HCT116 (cell line): ENCODE data around the gene B3GNT5.

Experiments
- ATF3 ChIP-seq: IDR thresholded peaks from 2 replicates; pipeline ENCODE4 v1.6.1; 2012
- CTCF ChIP-seq, 3 experiments: fragments of 200-600 bp in 1 of 3; sonication (generic) in 1 of 3; IDR thresholded peaks in 2 of 3; conservative IDR thresholded peaks in 1 of 3; 2 replicates each; pipeline ENCODE4 v1.5.1; 2012 to 2017; ENCODE audit warnings: low read depth in 2 of 3, low read length in 2 of 3, antibody characterized with exemption in 1 of 3, borderline replicate concordance in 1 of 3, control low read depth in 1 of 3, mild to moderate bottlenecking in 1 of 3, mixed read lengths in 1 of 3, mixed run types in 1 of 3, moderate library complexity in 1 of 3; ENCODE audit not compliant: insufficient read depth in 1 of 3
- ELF1 ChIP-seq: IDR thresholded peaks from 2 replicates; pipeline ENCODE4 v1.6.1; 2012; ENCODE audit warnings: low read depth, borderline replicate concordance
- EZH2 ChIP-seq: fragments of 200-600 bp; sonication (generic); IDR thresholded peaks from 2 replicates; pipeline ENCODE4 v1.6.1; 2017; ENCODE audit warnings: antibody characterized with exemption, mixed run types
- EZH2phosphoT487 ChIP-seq: fragments of 200-600 bp; IDR thresholded peaks from 2 replicates; pipeline ENCODE4 v1.6.1; 2018; ENCODE audit warnings: antibody characterized with exemption, borderline replicate concordance
- JUND ChIP-seq: IDR thresholded peaks from 2 replicates; pipeline ENCODE4 v1.6.1; 2012
- MAX ChIP-seq: IDR thresholded peaks from 2 replicates; pipeline ENCODE4 v1.6.1; 2012
- POLR2A ChIP-seq: IDR thresholded peaks from 2 replicates; pipeline ENCODE4 v1.7.0; 2011; ENCODE audit warnings: borderline replicate concordance; ENCODE audit not compliant: insufficient read depth, insufficient read length; ENCODE audit errors: extremely low read depth
- RAD21 ChIP-seq: IDR thresholded peaks from 2 replicates; pipeline ENCODE4 v1.6.1; 2012; ENCODE audit warnings: low read depth, mild to moderate bottlenecking
- SP1 ChIP-seq: IDR thresholded peaks from 2 replicates; pipeline ENCODE4 v1.6.1; 2012; ENCODE audit warnings: low read depth
- YY1 ChIP-seq: IDR thresholded peaks from 2 replicates; pipeline ENCODE4 v1.6.1; 2011; ENCODE audit warnings: low read length, low read depth, moderate library complexity, mild to moderate bottlenecking; ENCODE audit not compliant: insufficient replicate concordance; ENCODE audit errors: extremely low read depth
- ZNF274 ChIP-seq: fragments of 200-500 bp; sonication (Bioruptor generic); IDR thresholded peaks from 2 replicates; pipeline ENCODE4 v1.6.1; 2014; ENCODE audit warnings: mild to moderate bottlenecking, low read depth, low read length, inconsistent platforms
- TF ChIP-seq, protein P1 (sequence below): IDR thresholded peaks from 2 replicates; pipeline ENCODE4 v1.6.1; 2012; ENCODE audit warnings: low read depth
- TF ChIP-seq, protein P2 (sequence below): IDR thresholded peaks from 2 replicates; pipeline ENCODE4 v1.6.1; 2011; ENCODE audit warnings: mild to moderate bottlenecking, low read length, moderate library complexity; ENCODE audit not compliant: insufficient replicate concordance; ENCODE audit errors: extremely low read depth

GRCh38 chr3:183212565-183212964 lies 40.5 kb upstream of the B3GNT5 start:
- TF ChIP-seq POLR2A, result no peak
- TF ChIP-seq SP1, result no peak
- TF ChIP-seq CTCF (IDR thresholded peaks at IDR 0.05 in 2 of 3, conservative IDR thresholded peaks at IDR 0.05 in 1 of 3; ENCODE audit: borderline replicate concordance in 1 of 3, insufficient read depth in 1 of 3, low read depth in 2 of 3, low read length in 2 of 3), result no peak
- TF ChIP-seq, protein P1, sequence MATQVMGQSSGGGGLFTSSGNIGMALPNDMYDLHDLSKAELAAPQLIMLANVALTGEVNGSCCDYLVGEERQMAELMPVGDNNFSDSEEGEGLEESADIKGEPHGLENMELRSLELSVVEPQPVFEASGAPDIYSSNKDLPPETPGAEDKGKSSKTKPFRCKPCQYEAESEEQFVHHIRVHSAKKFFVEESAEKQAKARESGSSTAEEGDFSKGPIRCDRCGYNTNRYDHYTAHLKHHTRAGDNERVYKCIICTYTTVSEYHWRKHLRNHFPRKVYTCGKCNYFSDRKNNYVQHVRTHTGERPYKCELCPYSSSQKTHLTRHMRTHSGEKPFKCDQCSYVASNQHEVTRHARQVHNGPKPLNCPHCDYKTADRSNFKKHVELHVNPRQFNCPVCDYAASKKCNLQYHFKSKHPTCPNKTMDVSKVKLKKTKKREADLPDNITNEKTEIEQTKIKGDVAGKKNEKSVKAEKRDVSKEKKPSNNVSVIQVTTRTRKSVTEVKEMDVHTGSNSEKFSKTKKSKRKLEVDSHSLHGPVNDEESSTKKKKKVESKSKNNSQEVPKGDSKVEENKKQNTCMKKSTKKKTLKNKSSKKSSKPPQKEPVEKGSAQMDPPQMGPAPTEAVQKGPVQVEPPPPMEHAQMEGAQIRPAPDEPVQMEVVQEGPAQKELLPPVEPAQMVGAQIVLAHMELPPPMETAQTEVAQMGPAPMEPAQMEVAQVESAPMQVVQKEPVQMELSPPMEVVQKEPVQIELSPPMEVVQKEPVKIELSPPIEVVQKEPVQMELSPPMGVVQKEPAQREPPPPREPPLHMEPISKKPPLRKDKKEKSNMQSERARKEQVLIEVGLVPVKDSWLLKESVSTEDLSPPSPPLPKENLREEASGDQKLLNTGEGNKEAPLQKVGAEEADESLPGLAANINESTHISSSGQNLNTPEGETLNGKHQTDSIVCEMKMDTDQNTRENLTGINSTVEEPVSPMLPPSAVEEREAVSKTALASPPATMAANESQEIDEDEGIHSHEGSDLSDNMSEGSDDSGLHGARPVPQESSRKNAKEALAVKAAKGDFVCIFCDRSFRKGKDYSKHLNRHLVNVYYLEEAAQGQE, result no peak
- TF ChIP-seq, protein P2, sequence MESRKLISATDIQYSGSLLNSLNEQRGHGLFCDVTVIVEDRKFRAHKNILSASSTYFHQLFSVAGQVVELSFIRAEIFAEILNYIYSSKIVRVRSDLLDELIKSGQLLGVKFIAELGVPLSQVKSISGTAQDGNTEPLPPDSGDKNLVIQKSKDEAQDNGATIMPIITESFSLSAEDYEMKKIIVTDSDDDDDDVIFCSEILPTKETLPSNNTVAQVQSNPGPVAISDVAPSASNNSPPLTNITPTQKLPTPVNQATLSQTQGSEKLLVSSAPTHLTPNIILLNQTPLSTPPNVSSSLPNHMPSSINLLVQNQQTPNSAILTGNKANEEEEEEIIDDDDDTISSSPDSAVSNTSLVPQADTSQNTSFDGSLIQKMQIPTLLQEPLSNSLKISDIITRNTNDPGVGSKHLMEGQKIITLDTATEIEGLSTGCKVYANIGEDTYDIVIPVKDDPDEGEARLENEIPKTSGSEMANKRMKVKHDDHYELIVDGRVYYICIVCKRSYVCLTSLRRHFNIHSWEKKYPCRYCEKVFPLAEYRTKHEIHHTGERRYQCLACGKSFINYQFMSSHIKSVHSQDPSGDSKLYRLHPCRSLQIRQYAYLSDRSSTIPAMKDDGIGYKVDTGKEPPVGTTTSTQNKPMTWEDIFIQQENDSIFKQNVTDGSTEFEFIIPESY, result no peak
- TF ChIP-seq JUND, result no peak
- no peak for TF ChIP-seq YY1
- no peak for TF ChIP-seq ZNF274
- no peak for TF ChIP-seq ATF3
- TF ChIP-seq EZH2, result no peak
- no peak for TF ChIP-seq RAD21
- no peak for TF ChIP-seq EZH2phosphoT487
- TF ChIP-seq MAX, result no peak
- no peak for TF ChIP-seq ELF1
